ENCODE results near the gene MAN1A1. TPM values are rescaled to one million over a fixed set of nuclear protein-coding genes. Genes with fewer than 3 reads are reported as not detected.

The MAN1A1 gene
- total and polyA plus RNA-seq, 4 donors: 68.2 to 209 (median 148) TPM

- Histone ChIP-seq H3K9me3 (ENCODE audit: control insufficient read depth in 4 of 4, low read length in 3 of 4) (no peaks in the 10 kb centered on the region), H3K4me3 (ENCODE audit: low read depth in 1 of 3, low read length in 3 of 3) (no peak overlapping the region), H3K36me3 (ENCODE audit: control insufficient read depth in 4 of 4, insufficient read depth in 3 of 4, low read depth in 1 of 4, low read length in 3 of 4) (peaks cover 0 to 16% (median 5%) of the 10 kb centered on the region in 4 donors), H3K27me3 (ENCODE audit: control insufficient read depth in 4 of 4, insufficient read depth in 4 of 4, low read length in 3 of 4) (no peaks in the 10 kb centered on the region), H3K27ac (ENCODE audit: low read depth in 1 of 2, low read length in 2 of 2) (no peak overlapping the region), H3K4me1 (ENCODE audit: control insufficient read depth in 4 of 4, insufficient read depth in 4 of 4, low read length in 3 of 4) (peaks cover 2 to 20% (median 7%) of the 10 kb centered on the region in 4 donors), H3K9ac (ENCODE audit: low read depth in 1 of 2, low read length in 2 of 2) (no peak overlapping the region)
- DNase-seq (ENCODE audit: low spot score): no peak
- TF ChIP-seq EGR1 (IDR thresholded peaks at IDR 0.05; ENCODE audit: low read depth in 2 of 2): no peak
- TF ChIP-seq FOXA2 (IDR thresholded peaks at IDR 0.05): no peak
- no peak for TF ChIP-seq TAF1 (conservative IDR thresholded peaks at IDR 0.05)
- 84% methylated on average over 5 of the region's 5 CpGs for WGBS
These were observed 26.7 kb downstream of the MAN1A1 start for GRCh38 chr6:119322715-119323350.

- Histone ChIP-seq H3K9ac (ENCODE audit: low read depth in 1 of 2, low read length in 2 of 2) (no peak overlapping the region), H3K4me1 (ENCODE audit: control insufficient read depth in 4 of 4, insufficient read depth in 4 of 4, low read length in 3 of 4) (peaks cover 2 to 20% (median 7%) of the 10 kb centered on the region in 4 donors), H3K4me3 (ENCODE audit: low read depth in 1 of 3, low read length in 3 of 3) (no peak overlapping the region), H3K9me3 (ENCODE audit: control insufficient read depth in 4 of 4, low read length in 3 of 4) (no peaks in the 10 kb centered on the region), H3K27me3 (ENCODE audit: control insufficient read depth in 4 of 4, insufficient read depth in 4 of 4, low read length in 3 of 4) (no peaks in the 10 kb centered on the region), H3K36me3 (ENCODE audit: control insufficient read depth in 4 of 4, insufficient read depth in 3 of 4, low read depth in 1 of 4, low read length in 3 of 4) (peaks cover 0 to 22% (median 7%) of the 10 kb centered on the region in 4 donors), H3K27ac (ENCODE audit: low read depth in 1 of 2, low read length in 2 of 2) (no peak overlapping the region)
- TF ChIP-seq MAX (IDR thresholded peaks at IDR 0.05): no peak
- no peak for TF ChIP-seq CTCF (IDR thresholded peaks at IDR 0.05; ENCODE audit: low read depth, low read length, missing input control)
- TF ChIP-seq GABPA (IDR thresholded peaks at IDR 0.05 in 1 of 2, conservative IDR thresholded peaks at IDR 0.05 in 1 of 2): no peak
- TF ChIP-seq FOXA1 (IDR thresholded peaks at IDR 0.05): no peak
- TF ChIP-seq ATF3 (IDR thresholded peaks at IDR 0.05): no peak
- no peak for TF ChIP-seq RAD21 (IDR thresholded peaks at IDR 0.05)
- TF ChIP-seq REST (IDR thresholded peaks at IDR 0.05): no peak
- no peak for TF ChIP-seq NR2F2 (IDR thresholded peaks at IDR 0.05)
- no peak for TF ChIP-seq YY1 (IDR thresholded peaks at IDR 0.05)
- no peak for TF ChIP-seq TAF1 (conservative IDR thresholded peaks at IDR 0.05)
- no peak for TF ChIP-seq JUND (IDR thresholded peaks at IDR 0.05)
- TF ChIP-seq HNF4G (IDR thresholded peaks at IDR 0.05): no peak
- WGBS: 96% methylated on average over 2 of the region's 2 CpGs
- no peak for DNase-seq (ENCODE audit: low spot score)
These were observed 27.5 kb downstream of the MAN1A1 start for GRCh38 chr6:119322034-119322433.

Measured in liver (tissue), 9 donors.